OCI-LY1 (cell line): ENCODE measurements around the gene GAS2L2.
A peak's percentile ranks its signal among the peaks of the same experiment; 100 is the strongest.

Experiments used
- CTCF ChIP-seq: fragments of 200-600 bp; sonication (generic), shearing (Covaris generic); IDR thresholded peaks from 2 replicates; pipeline ENCODE4 v1.5.1; 2017; ENCODE audit warnings: mild to moderate bottlenecking, antibody characterized with exemption, low read length, moderate library complexity, mixed read lengths
- EZH2 ChIP-seq: fragments of 200-600 bp; sonication (generic), shearing (Covaris generic); IDR thresholded peaks from 2 replicates; pipeline ENCODE4 v1.8.0; 2017; ENCODE audit warnings: borderline replicate concordance, mixed run types, mild to moderate bottlenecking, antibody characterized with exemption, low read length, moderate library complexity, mixed read lengths

- TF ChIP-seq CTCF, result peak; percentile 91
- TF ChIP-seq EZH2, result no peak
These were observed 11.3 kb upstream of the GAS2L2 start for GRCh38 chr17:35764123-35764991.
